Vagina (tissue), 2 donors: ENCODE data around the gene DYSF. TPM values are rescaled to one million over a fixed set of nuclear protein-coding genes. Genes with fewer than 3 reads are reported as not detected.

ENCODE experiments used
- DNase-seq, 2 donors: peaks; one replicate each; pipeline ENCODE4 v3.0.0-alpha.2; 2017; ENCODE audit errors: extremely low spot score in 2 of 2
- H3K27ac ChIP-seq: fragments of 200-600 bp; sonication (generic); one replicate; pipeline ENCODE4 v1.5.1; 2019
- H3K27me3 ChIP-seq: fragments of 200-600 bp; sonication (generic); one replicate; pipeline ENCODE4 v1.5.1; 2019
- H3K36me3 ChIP-seq, 2 donors: fragments of 200-600 bp; sonication (generic); one replicate each; pipeline ENCODE4 v1.5.1; 2017 to 2019
- H3K4me1 ChIP-seq: fragments of 200-600 bp; sonication (generic); one replicate; pipeline ENCODE4 v1.5.1; 2019
- H3K4me3 ChIP-seq, 2 donors: fragments of 200-600 bp; sonication (generic); 1 replicate in 1 of 2; 2 replicates in 1 of 2; pipeline ENCODE4 v1.5.1; 2016 to 2019
- H3K9me3 ChIP-seq: fragments of 200-600 bp; sonication (generic); one replicate; pipeline ENCODE4 v1.5.1; 2019
- CTCF ChIP-seq, 3 experiments: fragments of 450-650 bp in 2 of 3; fragments of 200-600 bp in 1 of 3; sonication (generic) in 1 of 3; IDR thresholded peaks; one replicate each; pipeline ENCODE4 v1.5.1; 2017 to 2019; ENCODE audit warnings: antibody characterized with exemption in 3 of 3, mild to moderate bottlenecking in 2 of 3, moderate library complexity in 2 of 3
- POLR2A ChIP-seq, 2 donors: fragments of 450-650 bp; IDR thresholded peaks; one replicate each; pipeline ENCODE4 v1.6.1; 2017; ENCODE audit warnings: antibody characterized with exemption in 2 of 2, mild to moderate bottlenecking in 2 of 2, moderate library complexity in 2 of 2
- POLR2AphosphoS5 ChIP-seq, 2 donors: sonication (generic); formaldehyde crosslinking; IDR thresholded peaks; one replicate each; pipeline ENCODE4 v1.9.0; 2017; ENCODE audit warnings: antibody characterized with exemption in 2 of 2, mild to moderate bottlenecking in 2 of 2, low read depth in 1 of 2; ENCODE audit not compliant: insufficient read depth in 1 of 2
- intact Hi-C: fragments of 100-400 bp; cut with DNase I; formaldehyde crosslinking; loops from one replicate; pipeline ENCODE4 v1.15.1; 2023
- total RNA-seq: library from RNA; depleted of rRNA; stranded (reverse); fragments of >200 nt; gene quantifications from one replicate; pipeline ENCODE4 v1.2.3, GENCODE V29; 2016

Gene DYSF
- total RNA-seq, 1 donor from 2014 or later: 10.1 TPM

DNA sequence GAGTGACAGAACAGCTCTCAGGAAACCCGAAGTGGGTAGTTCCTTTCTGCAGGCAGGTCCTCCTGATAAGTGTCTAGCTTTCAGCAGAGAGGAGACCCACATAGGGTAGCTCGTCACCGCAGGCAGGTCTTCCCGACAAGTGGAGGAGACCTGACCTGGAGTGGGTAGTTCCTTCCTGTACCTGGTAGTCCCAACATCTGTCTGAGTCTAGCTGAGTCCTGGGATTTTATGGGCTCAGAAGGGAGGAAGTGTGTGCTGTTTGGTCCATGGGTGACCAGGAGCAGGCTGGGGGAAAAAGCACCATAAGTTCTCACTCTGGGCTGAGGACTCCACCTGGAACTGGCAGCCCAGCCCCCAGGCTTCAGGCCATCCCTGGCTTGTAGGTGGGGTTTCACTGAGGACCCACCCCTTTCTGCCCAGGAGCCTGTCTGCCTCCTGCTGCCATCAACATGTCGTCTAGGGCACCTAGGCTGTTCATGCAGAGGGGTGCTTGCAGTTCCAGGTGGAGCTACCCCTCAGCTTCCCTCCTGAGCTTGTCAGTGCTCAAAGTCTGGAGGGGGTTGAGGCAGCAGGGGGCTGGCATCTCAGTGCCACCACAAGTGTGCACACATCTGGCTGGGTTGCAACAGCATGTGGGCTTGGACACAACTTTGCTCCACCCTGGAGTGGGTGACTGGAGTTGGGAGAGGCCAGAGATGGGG lies 9.4 kb downstream of the DYSF start:
- no peaks in the 10 kb centered on the region for H3K9me3 ChIP-seq
- intact Hi-C loops: loop anchor here (5.0 kb wide), 1 partner anchor 50 kb away; no protein-coding TSS in a partner anchor

GRCh38 chr2:71463342-71463654 lies 9.9 kb downstream of the DYSF start:
- intact Hi-C loops: loop anchor here (5.0 kb wide), 1 partner anchor 49 kb away; no protein-coding TSS in a partner anchor
- no peaks in the 10 kb centered on the region for H3K36me3 ChIP-seq
- H3K9me3 ChIP-seq: no peaks in the 10 kb centered on the region
- no peak overlapping the region for H3K27ac ChIP-seq
- H3K4me1 ChIP-seq: peaks cover 17% of the 10 kb centered on the region
- no peak overlapping the region for H3K4me3 ChIP-seq
- H3K27me3 ChIP-seq: peaks cover 7% of the 10 kb centered on the region
- DNase-seq: peak in 1 of 2 donors; percentile 72
- TF ChIP-seq POLR2A (IDR thresholded peaks at IDR 0.05) (no peak), CTCF (IDR thresholded peaks at IDR 0.05) (no peak), POLR2AphosphoS5 (IDR thresholded peaks at IDR 0.05; ENCODE audit: insufficient read depth in 1 of 2, low read depth in 1 of 2) (no peak)

More for the DNA sequence above, 9.4 kb downstream of the DYSF start:
- Histone ChIP-seq H3K4me3 (no peak overlapping the region), H3K27ac (no peak overlapping the region), H3K27me3 (peaks cover 7% of the 10 kb centered on the region), H3K4me1 (peaks cover 17% of the 10 kb centered on the region), H3K36me3 (no peaks in the 10 kb centered on the region)
- no peak for TF ChIP-seq POLR2A (IDR thresholded peaks at IDR 0.05)
- TF ChIP-seq CTCF (IDR thresholded peaks at IDR 0.05): no peak
- no peak for TF ChIP-seq POLR2AphosphoS5 (IDR thresholded peaks at IDR 0.05; ENCODE audit: insufficient read depth in 1 of 2, low read depth in 1 of 2)
- DNase-seq: peak in 1 of 2 donors; percentile 87

DNA sequence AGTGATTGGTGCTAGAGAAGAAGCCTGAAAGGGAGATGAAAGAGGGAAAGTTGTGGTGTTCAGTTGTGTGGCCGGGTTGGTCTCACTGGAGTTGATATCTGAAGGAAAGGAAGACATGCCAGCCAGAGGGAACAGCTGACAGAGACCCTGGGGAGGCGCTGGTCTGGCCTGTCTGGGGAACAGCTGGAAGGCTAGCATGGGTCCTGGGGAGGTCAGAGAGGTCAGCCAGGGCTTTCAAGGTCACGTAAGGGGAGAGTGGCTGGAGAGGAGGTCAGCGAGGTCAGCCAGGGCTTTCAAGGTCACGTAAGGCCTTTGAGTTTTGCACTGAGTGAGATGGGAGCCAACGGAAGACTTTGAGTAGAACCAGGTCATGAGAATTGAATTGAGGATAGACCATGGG lies 11.0 kb downstream of the DYSF start:
- H3K4me3 ChIP-seq: no peak overlapping the region
- no peak overlapping the region for H3K27ac ChIP-seq
- intact Hi-C loops: loop anchor here (5.0 kb wide), 1 partner anchor 48 kb away; no protein-coding TSS in a partner anchor
- no peak for TF ChIP-seq CTCF (IDR thresholded peaks at IDR 0.05)
- no peak for TF ChIP-seq POLR2A (IDR thresholded peaks at IDR 0.05)
- no peak for TF ChIP-seq POLR2AphosphoS5 (IDR thresholded peaks at IDR 0.05; ENCODE audit: insufficient read depth in 1 of 2, low read depth in 1 of 2)
- H3K9me3 ChIP-seq: no peaks in the 10 kb centered on the region
- peaks cover 7% of the 10 kb centered on the region for H3K27me3 ChIP-seq
- H3K36me3 ChIP-seq: no peaks in the 10 kb centered on the region
- DNase-seq: peak in 1 of 2 donors; percentile 91
- peaks cover 17% of the 10 kb centered on the region for H3K4me1 ChIP-seq

DNA sequence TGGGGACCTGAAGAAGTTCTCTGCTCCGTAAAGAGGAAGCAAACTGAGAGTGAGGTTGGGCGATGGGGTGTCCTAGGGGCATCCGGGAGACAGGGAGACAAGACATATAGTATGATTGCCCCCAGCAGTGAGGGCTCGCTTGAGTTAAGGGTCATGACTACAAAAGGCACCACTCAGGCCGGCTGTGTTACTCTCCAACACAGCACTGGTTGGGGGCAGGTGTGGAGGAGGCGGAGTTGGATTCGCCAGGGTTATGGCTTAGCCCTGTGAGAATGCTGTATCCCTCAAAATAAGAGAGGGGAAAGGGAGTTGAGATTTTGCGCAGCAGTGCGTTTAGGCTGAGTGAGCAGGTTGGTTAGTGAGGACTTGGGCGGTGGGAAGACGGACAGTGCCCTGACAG lies 12.0 kb downstream of the DYSF start:
- H3K36me3 ChIP-seq: no peaks in the 10 kb centered on the region
- no peak for TF ChIP-seq CTCF (IDR thresholded peaks at IDR 0.05)
- TF ChIP-seq POLR2AphosphoS5 (IDR thresholded peaks at IDR 0.05; ENCODE audit: insufficient read depth in 1 of 2, low read depth in 1 of 2): no peak
- TF ChIP-seq POLR2A (IDR thresholded peaks at IDR 0.05): no peak
- H3K27ac ChIP-seq: no peak overlapping the region
- no peak overlapping the region for H3K4me3 ChIP-seq
- H3K4me1 ChIP-seq: peaks cover 17% of the 10 kb centered on the region
- no peak for DNase-seq
- intact Hi-C loops: no loop called here
- H3K27me3 ChIP-seq: peaks cover 7% of the 10 kb centered on the region
- H3K9me3 ChIP-seq: no peaks in the 10 kb centered on the region

DNA sequence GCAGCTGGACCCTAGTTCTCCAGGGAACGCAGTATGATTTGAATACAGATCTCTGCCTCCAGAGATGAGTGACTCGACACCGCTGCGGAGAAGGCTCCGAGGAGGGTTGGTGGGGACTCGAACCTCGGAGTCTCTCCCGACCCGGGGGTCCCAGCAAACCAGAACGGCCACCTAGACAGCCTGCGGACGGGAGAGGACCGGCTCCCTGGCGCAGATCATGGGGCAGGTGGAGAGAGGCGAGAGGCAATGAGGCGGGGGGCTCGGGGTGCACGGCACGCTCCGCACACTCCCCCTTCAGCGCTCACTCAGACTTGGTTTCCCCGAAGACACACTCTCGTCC lies 12.6 kb downstream of the DYSF start:
- no peak for DNase-seq
- peak overlapping the region; percentile 60 to 80 for H3K4me3 ChIP-seq
- no peaks in the 10 kb centered on the region for H3K9me3 ChIP-seq
- peaks cover 7% of the 10 kb centered on the region for H3K27me3 ChIP-seq
- H3K4me1 ChIP-seq: peaks cover 17% of the 10 kb centered on the region
- no peak overlapping the region for H3K27ac ChIP-seq
- TF ChIP-seq CTCF (IDR thresholded peaks at IDR 0.05) (no peak), POLR2A (IDR thresholded peaks at IDR 0.05) (no peak), POLR2AphosphoS5 (IDR thresholded peaks at IDR 0.05; ENCODE audit: insufficient read depth in 1 of 2, low read depth in 1 of 2) (no peak)
- intact Hi-C loops: no loop called here
- H3K36me3 ChIP-seq: no peaks in the 10 kb centered on the region
